NCI-H1105 (cell line): ENCODE results near the gene ARHGEF10L.
A peak's percentile ranks its signal among the peaks of the same experiment; 100 is the strongest.
"Not testable (repeated sequence)": the region's sequence is repeated elsewhere in the genome, so short reads cannot be mapped to it uniquely, and the experiment has no call there.

Experiments
- DNase-seq: peaks from one replicate; lab custom pipeline; 2025; lab: John Stamatoyannopoulos, UW

ARHGEF10L gene, protein sequence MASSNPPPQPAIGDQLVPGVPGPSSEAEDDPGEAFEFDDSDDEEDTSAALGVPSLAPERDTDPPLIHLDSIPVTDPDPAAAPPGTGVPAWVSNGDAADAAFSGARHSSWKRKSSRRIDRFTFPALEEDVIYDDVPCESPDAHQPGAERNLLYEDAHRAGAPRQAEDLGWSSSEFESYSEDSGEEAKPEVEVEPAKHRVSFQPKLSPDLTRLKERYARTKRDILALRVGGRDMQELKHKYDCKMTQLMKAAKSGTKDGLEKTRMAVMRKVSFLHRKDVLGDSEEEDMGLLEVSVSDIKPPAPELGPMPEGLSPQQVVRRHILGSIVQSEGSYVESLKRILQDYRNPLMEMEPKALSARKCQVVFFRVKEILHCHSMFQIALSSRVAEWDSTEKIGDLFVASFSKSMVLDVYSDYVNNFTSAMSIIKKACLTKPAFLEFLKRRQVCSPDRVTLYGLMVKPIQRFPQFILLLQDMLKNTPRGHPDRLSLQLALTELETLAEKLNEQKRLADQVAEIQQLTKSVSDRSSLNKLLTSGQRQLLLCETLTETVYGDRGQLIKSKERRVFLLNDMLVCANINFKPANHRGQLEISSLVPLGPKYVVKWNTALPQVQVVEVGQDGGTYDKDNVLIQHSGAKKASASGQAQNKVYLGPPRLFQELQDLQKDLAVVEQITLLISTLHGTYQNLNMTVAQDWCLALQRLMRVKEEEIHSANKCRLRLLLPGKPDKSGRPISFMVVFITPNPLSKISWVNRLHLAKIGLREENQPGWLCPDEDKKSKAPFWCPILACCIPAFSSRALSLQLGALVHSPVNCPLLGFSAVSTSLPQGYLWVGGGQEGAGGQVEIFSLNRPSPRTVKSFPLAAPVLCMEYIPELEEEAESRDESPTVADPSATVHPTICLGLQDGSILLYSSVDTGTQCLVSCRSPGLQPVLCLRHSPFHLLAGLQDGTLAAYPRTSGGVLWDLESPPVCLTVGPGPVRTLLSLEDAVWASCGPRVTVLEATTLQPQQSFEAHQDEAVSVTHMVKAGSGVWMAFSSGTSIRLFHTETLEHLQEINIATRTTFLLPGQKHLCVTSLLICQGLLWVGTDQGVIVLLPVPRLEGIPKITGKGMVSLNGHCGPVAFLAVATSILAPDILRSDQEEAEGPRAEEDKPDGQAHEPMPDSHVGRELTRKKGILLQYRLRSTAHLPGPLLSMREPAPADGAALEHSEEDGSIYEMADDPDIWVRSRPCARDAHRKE (N-terminal part only)

DNA sequence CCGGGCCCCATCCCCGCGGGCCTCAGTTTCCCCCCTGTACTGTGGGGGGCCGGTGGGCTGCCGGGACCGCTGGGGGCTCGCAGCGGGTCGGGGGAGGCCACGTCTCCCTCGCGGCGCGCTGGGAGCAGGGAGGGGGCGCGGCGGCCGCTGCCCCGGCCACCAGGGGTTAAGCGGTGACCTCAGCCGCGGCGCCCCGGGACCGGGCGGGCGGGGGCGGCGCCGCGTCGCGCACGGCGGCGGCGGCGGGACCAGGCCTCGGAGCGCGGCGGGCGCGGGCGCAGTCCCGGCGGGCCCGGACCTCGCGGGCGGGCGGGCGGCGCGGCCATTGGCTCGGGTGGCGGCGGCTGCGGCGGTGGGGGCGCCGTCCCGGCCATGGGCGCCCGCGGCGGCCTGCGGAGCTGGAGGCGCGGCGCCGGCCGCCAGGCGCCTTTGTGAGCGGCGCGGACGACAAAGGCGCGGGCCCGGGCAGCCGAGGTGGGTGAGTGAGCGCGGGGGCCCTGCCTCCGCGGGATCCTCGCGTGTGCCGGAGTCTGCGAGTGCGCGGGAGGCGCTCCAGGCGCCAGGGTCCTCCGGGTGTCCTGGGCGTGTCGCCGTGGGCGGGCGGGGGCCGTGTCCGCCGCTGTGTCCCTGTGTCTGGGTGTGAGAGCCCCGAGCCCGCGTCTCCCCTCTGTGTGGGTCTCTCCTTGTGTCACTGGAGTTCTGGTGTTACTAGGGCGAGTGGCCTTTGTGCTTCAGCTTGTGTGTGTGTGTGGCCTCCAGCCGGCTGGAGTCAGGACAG lies at the start of gene ARHGEF10L:
ARHGEF10L (plus strand) TSS at position 222 of the 778 bp plus-strand sequence. CDS start 40,898 bp downstream, outside the sequence.
- DNase-seq = peak; percentile 12

DNA sequence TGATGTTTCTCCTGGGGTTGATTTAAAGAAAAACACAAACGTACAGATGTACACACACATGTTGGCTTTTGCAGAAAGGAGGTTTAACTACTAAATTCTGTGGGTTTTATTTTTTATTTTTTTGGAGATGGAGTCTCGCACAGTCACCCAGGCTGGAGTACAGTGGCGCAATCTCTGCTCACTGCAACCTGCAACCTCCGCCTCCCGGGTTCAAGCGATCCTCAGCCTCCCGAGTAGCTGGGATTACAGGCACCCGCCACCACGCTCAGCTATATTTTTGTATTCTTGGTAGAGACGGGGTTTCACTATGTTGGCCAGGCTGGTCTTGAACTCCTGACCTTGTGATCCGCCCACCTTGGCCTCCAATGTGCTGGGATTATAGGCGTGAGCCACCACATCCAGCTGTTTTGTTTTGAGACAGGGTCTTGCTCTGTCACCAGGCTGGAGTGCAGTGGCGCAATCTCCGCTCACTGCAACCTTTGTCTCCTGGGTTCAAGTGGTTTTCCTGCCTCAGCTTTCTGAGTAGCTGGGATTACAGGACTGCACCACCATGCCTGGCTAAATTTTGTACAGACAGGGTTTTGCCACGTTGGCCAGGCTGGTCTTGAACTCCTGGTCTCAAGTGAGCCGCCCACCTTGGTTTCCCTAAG lies 49.6 kb upstream of the ARHGEF10L start:
- DNase-seq = not testable (repeated sequence)

DNA sequence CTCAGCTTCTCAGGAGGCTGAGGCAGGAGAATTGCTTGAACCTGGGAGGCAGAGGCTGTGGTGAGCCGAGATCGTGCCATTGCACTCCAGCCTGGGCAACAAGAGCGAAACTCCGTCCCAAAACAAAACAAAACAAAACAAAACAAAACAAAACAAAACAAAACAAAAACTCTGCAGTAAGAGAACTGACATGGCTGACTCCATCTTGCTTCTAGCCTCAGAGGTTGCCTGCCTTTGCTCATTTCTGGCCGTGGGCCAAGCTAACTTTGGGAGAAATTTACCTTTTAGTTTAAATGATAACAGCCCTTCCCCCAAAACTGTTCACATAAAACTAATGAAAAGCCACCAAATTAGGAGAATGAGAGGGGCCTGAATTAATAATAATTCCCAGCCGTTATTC lies 48.8 kb upstream of the ARHGEF10L start:
- not testable (repeated sequence) for DNase-seq

DNA sequence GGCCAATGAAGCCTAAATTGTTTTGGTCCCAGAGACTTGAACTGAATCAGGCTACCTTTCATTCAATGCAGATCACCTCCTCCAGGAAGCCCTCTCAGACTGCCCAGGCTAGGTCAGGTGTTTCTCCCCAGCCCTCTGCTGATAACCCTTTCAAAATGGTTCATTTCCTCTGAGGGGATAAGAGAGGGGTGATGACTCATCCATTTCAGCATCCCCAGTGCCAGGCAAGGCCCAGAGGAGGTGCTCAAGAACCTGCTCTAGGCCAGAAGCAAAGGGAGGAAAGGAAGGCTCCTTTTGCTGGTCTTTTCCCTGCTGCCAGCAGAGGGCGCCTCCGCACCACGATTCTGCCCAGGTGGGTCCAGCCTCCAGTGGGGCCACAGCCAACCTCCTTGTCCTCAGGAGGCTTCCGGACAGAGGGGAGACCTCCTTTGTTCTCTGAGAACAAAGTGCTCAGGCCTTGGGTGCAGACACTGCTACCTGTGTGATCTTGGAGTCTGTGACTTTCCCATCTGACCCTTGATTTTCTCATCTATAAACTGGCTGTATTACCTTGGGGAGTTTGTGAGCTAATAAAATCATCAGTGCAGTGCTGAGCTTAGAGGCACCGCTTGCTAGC lies 45.3 kb upstream of the ARHGEF10L start:
- peak; percentile 7 for DNase-seq

DNA sequence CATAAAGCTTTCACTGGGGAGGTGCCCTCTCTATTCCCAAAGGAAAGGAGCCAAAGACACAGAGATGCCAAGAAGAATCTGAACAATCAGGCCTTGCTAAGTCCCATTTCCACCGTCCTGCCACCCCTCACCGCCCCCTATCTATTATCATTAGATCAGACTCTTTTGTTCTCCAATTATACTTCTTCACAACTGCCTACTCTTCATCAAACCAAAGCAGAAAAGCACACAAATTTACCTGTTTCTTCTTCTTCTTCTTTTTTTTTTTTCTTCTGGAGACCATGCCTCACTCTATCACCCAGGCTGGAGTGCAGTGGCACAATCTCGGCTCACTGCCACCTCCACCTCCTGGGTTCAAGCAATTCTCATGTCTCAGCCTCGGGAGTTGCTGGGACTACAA lies 43.1 kb upstream of the ARHGEF10L start:
- no peak for DNase-seq

DNA sequence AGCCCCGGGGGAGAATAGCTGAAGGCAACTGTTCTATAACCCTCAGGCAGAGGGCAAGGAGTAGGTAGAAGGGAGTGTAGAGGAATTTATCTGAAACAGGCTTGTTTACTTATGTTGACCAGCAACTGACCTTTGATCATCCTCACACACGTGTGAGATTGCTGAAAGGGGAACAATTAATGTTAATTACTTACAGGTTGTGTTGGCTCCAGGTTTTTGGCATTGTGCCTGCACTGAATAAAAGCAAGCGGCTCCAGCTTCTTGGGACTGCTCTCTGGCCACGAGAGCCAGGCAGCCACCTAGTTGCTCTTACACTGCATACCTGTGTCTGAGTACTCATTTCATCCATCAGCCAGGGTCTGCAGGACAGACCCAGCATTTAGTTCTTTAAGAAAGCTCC lies 41.3 kb upstream of the ARHGEF10L start:
- peak; percentile 4 for DNase-seq

DNA sequence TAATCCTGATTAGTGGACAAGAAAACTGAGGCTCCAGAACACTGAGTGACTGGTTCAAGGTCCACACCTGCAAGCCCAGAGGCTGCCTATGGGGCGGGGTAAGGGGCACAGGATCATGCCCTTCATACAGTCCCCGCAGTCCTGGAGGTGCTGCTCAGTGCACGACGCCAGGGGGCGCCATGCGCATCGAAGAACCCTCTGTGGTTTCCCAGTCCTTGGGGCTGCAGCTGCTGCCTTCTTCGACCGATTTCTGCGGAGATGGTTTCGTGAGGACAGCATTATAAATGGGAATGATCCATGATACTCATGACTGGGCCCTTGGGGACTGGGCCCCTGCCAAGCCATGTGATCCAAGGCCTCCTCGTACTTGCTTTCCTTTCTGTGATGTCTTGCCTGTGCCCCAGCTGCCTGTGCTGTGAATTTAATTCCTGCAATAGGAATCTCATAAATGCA lies 37.1 kb upstream of the ARHGEF10L start:
- DNase-seq = peak; percentile 74

DNA sequence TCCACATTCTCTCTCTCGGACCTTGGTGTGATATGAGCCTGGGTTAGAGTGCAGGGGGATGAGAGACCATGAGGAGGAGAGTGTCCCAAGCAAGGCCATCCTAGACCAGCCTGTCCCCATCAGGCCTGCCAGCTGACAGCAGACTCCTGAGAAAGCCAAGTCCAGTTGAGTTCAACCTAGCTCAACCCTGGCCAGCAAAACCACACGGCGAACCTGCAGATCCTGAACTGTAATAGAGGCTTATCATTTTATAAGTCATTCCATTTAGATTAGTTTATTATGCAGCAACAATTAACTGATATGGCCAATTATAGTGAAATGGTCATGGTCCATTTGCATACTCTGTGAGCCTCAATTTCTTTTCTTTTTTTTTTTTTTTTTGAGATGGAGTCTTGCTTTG lies 36.4 kb upstream of the ARHGEF10L start:
- DNase-seq = no peak

DNA sequence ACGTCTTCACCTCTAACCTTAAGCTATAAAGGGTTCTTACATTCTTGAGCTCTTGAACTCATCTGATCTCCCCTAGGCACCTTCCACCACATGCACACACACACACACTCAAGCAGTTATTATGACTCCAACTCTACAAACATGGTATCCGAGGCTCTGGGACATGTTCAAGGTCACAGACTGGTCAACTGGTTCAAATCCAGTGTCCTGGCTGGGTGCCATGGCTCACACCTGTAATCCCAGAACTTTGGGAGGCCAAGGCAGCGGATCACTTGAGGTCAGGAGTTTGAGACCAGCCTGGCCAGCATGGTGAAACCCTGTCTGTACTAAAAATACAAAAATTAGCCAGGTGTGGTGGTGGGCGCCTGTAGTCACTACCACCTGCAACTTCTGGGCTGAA lies 32.3 kb upstream of the ARHGEF10L start:
- DNase-seq = not testable (repeated sequence)

DNA sequence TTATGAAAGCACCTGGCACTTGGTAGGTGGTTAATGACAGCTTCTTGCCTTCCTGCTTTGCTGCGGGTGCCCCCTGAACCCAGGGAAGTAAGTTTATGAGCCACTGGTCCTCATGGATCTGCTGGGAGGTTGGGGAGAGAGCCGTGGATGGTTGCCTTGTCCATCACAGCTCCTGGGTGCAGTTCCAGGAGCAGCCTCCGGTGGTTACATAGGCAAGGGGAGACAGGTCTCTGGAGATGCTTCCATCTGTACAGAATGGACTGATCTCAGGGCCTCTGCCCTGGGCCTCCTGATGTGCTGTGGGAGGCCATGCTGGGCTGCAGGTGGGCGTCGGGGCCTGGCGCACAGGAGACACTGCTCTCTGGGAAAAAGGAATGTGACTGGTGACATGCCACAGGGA lies 31.6 kb upstream of the ARHGEF10L start:
- DNase-seq = no peak

DNA sequence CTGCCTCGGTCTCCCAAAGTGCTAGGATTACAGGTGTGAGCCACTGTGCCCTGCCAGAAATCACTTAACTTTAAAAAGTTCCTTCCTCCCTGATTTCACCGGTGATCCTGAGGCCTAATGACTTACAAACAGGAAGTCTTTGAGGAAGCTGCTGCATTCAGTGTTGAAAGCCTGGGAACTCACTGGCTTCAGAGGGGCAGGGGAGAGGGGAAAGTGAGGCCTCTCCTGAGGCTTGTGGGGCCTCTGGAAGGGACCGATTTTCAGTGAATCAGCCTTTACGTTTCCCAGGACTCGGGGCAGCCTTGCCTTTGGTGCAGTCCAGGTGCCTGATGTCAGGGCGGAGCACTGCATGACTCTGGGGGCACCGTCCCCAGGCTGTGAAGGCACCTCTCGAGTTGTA lies 30.1 kb upstream of the ARHGEF10L start:
- DNase-seq = no peak

DNA sequence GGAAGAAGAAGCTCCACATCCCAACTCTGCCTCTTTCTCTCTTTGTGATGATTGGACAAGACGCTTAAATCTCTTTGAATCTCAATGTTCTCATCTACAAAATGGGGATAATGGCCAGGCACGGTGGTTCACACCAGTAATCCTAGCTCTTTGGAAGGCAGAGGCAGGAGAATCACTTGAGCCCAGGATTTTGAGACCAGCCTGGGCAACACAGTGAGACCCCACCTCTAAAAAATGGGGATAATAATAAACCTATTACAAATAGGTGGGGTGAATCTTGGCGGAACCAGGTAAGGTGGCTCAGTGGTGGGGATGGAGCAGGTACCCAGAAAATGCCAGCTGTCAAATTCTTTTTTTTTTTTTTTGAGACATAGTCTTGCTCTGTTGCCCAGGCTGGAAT lies 29.4 kb upstream of the ARHGEF10L start:
- no peak for DNase-seq

DNA sequence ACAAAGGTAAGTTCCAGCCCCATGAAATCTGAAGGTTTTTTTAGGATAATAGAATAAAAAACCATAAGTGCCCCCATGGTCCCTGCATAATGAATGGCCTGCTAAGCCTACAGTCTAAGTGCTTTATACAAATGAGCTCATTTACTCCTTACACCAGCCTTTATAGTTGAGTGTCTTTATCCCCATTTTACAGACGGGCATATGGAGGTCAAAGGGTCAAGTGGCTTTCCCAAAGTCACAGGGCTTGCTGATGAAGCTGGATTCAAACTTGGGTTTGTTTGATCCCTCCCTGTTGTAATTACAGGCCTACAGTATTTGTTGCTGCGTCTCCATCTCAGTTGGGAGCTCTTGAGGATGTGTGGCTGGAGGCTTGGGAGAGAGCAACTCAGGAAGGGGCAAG lies 28.3 kb upstream of the ARHGEF10L start:
- no peak for DNase-seq

DNA sequence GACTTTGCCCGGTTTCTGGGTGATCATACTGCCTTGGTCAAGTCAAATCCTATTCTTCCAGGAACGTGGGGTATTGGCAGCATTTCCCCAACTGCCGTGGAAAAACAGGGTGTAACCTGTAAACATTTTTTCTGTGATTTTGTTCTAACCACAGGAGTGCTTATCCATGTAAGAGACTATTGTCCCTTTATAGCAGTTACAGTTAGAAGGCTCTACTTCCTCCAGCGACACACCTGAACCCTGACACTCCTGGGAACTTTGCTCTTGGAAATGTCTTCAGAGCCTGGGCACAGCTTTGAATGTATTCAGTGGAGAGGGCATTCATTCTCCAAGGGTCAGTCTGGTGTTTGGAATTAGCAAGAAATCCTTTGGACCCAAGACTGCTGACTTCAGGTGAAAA lies 26.4 kb upstream of the ARHGEF10L start:
- DNase-seq = no peak

DNA sequence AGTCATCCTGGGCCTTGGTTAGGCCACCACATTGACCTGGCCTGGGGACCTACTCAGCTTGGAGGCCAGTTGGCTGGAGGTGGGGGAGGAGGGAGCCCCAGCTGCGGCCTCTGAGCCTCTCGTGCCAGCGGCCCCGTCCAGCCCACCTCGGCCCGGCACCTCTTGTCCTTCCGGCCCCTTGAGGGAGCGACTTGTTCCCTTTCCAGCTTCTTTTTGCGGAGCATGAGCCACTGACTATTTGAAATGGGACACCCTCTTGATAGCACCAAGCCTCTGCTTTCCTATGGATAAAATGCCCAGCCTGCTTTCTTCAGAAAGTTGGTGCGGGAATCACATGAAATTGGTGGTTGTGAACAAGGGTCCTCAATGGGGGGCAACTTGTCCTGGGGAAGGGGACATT lies 24.7 kb upstream of the ARHGEF10L start:
- no peak for DNase-seq

DNA sequence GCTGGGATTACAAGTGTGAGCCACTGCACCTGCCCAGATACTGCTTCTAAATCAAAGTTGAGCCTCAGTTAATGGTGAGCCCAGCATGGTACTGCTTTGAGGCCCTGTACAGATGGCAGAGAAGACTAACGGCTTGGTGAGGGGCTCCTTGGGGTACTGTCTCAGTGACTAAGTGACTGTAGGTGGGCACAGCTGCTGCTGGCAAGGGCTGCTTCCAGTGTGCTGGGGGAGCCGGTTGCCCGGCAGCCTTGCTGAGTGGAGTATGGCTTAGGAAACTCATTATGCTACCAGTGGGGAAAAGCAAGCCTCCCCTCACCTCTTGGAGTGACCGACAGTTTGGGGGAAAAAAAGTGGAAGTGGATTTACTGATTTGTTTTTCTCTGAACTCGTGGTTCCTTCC lies 23.6 kb upstream of the ARHGEF10L start:
- DNase-seq = no peak

DNA sequence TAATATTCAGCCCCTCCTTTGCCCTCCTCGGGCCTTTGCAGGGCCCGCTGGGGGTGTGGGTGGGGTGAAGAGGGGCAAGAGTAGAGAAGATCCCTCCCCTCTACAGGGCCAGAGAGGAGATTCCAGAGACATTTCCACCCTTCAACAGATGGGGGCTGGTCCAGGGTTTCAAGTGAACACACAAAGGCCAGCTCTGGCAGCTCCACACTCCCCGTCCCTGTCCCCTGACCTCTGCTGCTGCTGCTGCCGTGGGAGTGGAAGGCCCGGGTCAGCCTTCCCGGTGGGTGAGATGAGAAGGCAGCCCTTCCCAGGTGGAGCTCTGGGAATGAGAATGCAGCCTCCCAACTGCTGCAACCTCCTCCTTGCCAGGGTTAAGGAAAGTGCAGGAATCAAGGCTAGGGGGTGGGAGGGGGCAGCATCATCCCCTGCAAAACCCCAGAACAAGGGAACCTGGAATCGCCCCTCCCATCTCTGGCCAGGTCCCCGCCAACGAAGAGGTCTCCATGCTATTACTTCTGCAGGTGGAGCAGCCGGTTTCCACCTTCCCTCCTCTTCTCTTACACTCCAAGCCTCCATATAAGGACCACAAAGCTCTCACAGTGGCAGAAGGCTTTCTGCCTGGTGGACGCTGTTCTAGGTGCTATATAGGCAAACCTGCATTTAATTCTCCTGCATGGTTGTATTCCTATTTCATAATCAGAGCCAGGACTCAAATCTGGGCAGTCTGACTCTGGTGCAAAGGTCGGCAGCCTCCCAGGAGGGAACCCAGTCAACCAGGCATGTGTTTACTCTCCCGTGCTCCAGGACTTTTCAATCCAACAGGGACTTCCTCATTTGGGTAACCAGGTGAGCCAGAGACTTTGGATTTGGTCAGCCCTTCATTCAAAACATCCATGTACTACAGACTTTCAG lies 22.9 kb upstream of the ARHGEF10L start:
- DNase-seq = no peak

DNA sequence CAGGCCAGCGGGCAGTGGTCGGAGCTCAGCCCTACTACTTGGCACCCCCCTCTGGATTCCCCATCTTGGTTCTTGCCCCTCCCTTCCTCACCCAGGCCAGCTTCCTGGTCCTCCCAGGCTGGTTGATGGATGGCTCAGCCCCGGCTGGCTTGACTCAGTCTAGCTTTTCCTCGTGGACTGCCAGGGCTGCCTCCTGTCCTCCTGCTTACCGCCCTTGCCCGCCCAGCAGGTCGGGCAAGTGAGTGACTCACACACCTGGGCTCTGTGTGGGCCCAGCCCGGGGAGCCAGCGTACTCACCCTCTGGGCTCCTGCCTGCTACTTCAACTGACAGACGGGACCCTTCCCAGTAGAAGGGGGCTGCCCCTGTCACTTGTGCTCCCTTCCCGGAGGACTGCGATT lies 19.5 kb upstream of the ARHGEF10L start:
- DNase-seq = no peak
